ENCODE results near the gene ZNF580. TPM values are rescaled to one million over a fixed set of nuclear protein-coding genes. Genes with fewer than 3 reads are reported as not detected.

Gene ZNF580
- total and polyA plus RNA-seq, 10 of the 15 experiments (the other 5 are each of a cell fraction or from before 2014, with no cell fraction given): 2.3 to 31.8 (median 10.0) TPM

DNA sequence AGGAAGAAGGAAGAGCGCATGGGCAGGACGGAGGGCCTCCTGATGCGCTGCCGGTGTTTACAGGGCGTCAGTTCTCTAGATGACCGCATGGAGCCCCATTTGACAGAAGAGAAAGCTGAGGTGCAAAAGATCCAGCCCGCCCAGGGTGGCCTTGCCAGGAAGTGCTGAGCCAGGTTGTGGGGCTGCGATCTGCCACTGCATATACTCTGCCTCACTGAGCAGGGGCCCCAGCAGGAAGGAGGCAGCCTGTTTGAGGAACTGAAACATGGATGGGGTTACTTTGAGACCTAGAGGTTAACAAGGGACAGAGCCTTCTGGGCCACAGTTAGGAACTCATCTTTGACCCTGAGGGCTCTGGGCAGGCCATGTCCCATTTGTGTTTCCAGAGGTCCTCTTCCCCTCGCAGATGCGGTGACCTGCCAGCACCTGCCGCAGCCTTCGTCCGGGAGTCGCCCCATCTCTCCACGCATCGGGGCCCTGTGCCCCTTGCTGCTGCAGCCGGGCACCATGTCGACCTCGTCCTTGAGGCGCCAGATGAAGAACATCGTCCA, 37.4 kb downstream of the ZNF580 start (continued):
- TF ChIP-seq, protein P1, sequence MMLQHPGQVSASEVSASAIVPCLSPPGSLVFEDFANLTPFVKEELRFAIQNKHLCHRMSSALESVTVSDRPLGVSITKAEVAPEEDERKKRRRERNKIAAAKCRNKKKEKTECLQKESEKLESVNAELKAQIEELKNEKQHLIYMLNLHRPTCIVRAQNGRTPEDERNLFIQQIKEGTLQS (IDR thresholded peaks at IDR 0.05; ENCODE audit: borderline replicate concordance, extremely low read depth, low read depth, low read length): no peak
- TF ChIP-seq TARDBP (IDR thresholded peaks at IDR 0.05; ENCODE audit: borderline replicate concordance) (no peak; the same call in 1 of the 2 replicates), PAX8 (IDR thresholded peaks at IDR 0.05) (no peak), NR2F1 (conservative IDR thresholded peaks at IDR 0.05) (peak; percentile 100), ESRRA (IDR thresholded peaks at IDR 0.05; ENCODE audit: low read length) (peak; percentile 59; the same call in 1 of the 2 replicates), MTA3 (IDR thresholded peaks at IDR 0.05; ENCODE audit: borderline replicate concordance, low read length) (no peak), RAD21 (IDR thresholded peaks at IDR 0.05; ENCODE audit: insufficient read depth, low read depth, low read length) (peak; percentile 39), CBFB (IDR thresholded peaks at IDR 0.05; ENCODE audit: low read depth) (no peak; the same call in 1 of the 2 replicates), ZNF622 (IDR thresholded peaks at IDR 0.05) (no peak), SIN3A (IDR thresholded peaks at IDR 0.05; ENCODE audit: low read depth, low read length) (peak; percentile 70; the same call in 1 of the 2 replicates), POLR2AphosphoS2 (IDR thresholded peaks at IDR 0.05; ENCODE audit: low read depth, low read length) (no peak), ATF7 (IDR thresholded peaks at IDR 0.05; ENCODE audit: low read depth) (peak; percentile 45; the same call in 1 of the 2 replicates), POU2F2 (IDR thresholded peaks at IDR 0.05; ENCODE audit: borderline replicate concordance, low read depth, low read length) (peak; percentile 86; the same call in 1 of the 3 replicates), NR2C2 (IDR thresholded peaks at IDR 0.05; ENCODE audit: borderline replicate concordance, control insufficient read depth, insufficient read length, low read depth) (no peak), ZNF24 (IDR thresholded peaks at IDR 0.05) (no peak), TBL1XR1 (IDR thresholded peaks at IDR 0.05; ENCODE audit: low read depth, low read length) (peak; percentile 91), MTA2 (IDR thresholded peaks at IDR 0.05; ENCODE audit: low read depth) (peak; percentile 64; the same call in 1 of the 2 replicates), FOS (IDR thresholded peaks at IDR 0.05; ENCODE audit: borderline replicate concordance, extremely low read depth, insufficient read length) (no peak), ETV6 (conservative IDR thresholded peaks at IDR 0.05 in 1 of 2, IDR thresholded peaks at IDR 0.05 in 1 of 2; ENCODE audit: borderline replicate concordance in 1 of 2, low read depth in 1 of 2) (peak in 1 of 2 experiments; percentile 87; a peak in 1 of 4 replicates), SMAD1 (IDR thresholded peaks at IDR 0.05; ENCODE audit: low read depth, partially characterized antibody) (no peak), STAT1 (conservative IDR thresholded peaks at IDR 0.05) (no peak)
- TF ChIP-seq, protein P2, sequence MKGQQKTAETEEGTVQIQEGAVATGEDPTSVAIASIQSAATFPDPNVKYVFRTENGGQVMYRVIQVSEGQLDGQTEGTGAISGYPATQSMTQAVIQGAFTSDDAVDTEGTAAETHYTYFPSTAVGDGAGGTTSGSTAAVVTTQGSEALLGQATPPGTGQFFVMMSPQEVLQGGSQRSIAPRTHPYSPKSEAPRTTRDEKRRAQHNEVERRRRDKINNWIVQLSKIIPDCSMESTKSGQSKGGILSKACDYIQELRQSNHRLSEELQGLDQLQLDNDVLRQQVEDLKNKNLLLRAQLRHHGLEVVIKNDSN (IDR thresholded peaks at IDR 0.05; ENCODE audit: borderline replicate concordance, extremely low read length, insufficient read depth, low read depth, low read length): no peak
- TF ChIP-seq, protein P3, sequence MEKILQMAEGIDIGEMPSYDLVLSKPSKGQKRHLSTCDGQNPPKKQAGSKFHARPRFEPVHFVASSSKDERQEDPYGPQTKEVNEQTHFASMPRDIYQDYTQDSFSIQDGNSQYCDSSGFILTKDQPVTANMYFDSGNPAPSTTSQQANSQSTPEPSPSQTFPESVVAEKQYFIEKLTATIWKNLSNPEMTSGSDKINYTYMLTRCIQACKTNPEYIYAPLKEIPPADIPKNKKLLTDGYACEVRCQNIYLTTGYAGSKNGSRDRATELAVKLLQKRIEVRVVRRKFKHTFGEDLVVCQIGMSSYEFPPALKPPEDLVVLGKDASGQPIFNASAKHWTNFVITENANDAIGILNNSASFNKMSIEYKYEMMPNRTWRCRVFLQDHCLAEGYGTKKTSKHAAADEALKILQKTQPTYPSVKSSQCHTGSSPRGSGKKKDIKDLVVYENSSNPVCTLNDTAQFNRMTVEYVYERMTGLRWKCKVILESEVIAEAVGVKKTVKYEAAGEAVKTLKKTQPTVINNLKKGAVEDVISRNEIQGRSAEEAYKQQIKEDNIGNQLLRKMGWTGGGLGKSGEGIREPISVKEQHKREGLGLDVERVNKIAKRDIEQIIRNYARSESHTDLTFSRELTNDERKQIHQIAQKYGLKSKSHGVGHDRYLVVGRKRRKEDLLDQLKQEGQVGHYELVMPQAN (conservative IDR thresholded peaks at IDR 0.05): peak; percentile 58
- TF ChIP-seq, protein P4, sequence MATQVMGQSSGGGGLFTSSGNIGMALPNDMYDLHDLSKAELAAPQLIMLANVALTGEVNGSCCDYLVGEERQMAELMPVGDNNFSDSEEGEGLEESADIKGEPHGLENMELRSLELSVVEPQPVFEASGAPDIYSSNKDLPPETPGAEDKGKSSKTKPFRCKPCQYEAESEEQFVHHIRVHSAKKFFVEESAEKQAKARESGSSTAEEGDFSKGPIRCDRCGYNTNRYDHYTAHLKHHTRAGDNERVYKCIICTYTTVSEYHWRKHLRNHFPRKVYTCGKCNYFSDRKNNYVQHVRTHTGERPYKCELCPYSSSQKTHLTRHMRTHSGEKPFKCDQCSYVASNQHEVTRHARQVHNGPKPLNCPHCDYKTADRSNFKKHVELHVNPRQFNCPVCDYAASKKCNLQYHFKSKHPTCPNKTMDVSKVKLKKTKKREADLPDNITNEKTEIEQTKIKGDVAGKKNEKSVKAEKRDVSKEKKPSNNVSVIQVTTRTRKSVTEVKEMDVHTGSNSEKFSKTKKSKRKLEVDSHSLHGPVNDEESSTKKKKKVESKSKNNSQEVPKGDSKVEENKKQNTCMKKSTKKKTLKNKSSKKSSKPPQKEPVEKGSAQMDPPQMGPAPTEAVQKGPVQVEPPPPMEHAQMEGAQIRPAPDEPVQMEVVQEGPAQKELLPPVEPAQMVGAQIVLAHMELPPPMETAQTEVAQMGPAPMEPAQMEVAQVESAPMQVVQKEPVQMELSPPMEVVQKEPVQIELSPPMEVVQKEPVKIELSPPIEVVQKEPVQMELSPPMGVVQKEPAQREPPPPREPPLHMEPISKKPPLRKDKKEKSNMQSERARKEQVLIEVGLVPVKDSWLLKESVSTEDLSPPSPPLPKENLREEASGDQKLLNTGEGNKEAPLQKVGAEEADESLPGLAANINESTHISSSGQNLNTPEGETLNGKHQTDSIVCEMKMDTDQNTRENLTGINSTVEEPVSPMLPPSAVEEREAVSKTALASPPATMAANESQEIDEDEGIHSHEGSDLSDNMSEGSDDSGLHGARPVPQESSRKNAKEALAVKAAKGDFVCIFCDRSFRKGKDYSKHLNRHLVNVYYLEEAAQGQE (IDR thresholded peaks at IDR 0.05; ENCODE audit: low read depth, low read length): no peak
